Body of pancreas (tissue), 4 donors: ENCODE data around the gene PSD2.

Experiments
- POLR2A ChIP-seq, 3 donors: fragments of 450-650 bp; IDR thresholded peaks; one replicate each; pipeline ENCODE4 v1.6.1; 2016; ENCODE audit warnings: antibody characterized with exemption in 3 of 3, mild to moderate bottlenecking in 2 of 3
- TF ChIP-seq, protein P1 (sequence below), 7 experiments: fragments of 450-650 bp in 4 of 7; fragments of 200-600 bp in 3 of 7; sonication (generic) in 3 of 7; IDR thresholded peaks; one replicate each; pipeline ENCODE4 v1.5.1; 2016 to 2019; ENCODE audit warnings: antibody characterized with exemption in 7 of 7

DNA sequence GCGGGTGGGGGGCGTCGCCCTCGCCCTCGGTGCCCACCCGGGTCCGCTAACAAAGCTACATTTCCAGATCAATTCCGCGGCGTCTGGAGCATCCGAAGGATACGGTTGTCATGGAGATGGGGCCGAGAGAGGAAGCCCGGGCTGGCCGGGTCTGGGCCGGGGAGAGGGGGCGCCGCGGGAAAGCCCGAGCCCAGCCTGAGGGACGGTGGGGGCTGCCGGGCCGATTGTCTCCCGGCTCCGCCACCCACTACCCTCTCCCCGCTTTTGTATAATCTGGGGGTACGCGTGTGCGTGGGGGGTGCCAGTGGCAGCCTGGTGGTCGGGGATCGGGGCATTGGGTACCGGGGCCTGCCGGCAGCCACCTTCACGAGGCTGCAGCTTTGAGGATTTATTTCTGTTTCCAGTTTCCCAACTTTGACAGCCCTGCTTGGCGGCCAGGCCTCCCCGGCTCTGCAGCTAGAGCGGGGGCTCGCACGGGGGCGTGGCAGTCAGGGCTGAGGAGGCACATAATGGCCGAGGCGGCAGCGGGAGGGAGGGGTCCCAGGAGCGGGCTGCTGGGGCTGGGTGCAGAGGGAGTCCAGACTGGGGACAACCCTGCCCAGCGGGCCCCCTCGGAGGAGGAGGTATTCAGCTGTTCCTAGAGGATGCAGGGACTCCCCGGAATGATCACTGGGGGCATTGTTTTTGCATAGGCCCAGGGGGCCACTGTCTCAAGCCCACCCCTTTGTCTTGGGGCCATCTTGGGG lies 626 bp downstream of the PSD2 start:
- TF ChIP-seq, protein P1, sequence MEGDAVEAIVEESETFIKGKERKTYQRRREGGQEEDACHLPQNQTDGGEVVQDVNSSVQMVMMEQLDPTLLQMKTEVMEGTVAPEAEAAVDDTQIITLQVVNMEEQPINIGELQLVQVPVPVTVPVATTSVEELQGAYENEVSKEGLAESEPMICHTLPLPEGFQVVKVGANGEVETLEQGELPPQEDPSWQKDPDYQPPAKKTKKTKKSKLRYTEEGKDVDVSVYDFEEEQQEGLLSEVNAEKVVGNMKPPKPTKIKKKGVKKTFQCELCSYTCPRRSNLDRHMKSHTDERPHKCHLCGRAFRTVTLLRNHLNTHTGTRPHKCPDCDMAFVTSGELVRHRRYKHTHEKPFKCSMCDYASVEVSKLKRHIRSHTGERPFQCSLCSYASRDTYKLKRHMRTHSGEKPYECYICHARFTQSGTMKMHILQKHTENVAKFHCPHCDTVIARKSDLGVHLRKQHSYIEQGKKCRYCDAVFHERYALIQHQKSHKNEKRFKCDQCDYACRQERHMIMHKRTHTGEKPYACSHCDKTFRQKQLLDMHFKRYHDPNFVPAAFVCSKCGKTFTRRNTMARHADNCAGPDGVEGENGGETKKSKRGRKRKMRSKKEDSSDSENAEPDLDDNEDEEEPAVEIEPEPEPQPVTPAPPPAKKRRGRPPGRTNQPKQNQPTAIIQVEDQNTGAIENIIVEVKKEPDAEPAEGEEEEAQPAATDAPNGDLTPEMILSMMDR (IDR thresholded peaks at IDR 0.05) = no peak
- TF ChIP-seq POLR2A (IDR thresholded peaks at IDR 0.05) = no peak
